HepG2 (cell line): Measurements from ENCODE around the gene PRKAR2A. TPM values are rescaled to one million over a fixed set of nuclear protein-coding genes. Genes with fewer than 3 reads are reported as not detected.

Experiments
- AGO2 ChIP-seq: fragments of 200-400 bp; formaldehyde crosslinking; optimal IDR thresholded peaks from 2 replicates; pipeline ENCODE3; 2017; ENCODE audit warnings: mild to moderate bottlenecking, low read depth, low read length, moderate library complexity
- ASH2L ChIP-seq: fragments of 300-600, 200-600 bp; sonication (generic); IDR thresholded peaks from 2 replicates; pipeline ENCODE4 v1.7.0; 2017; ENCODE audit warnings: low read depth, mild to moderate bottlenecking, moderate library complexity, mixed read lengths, low read length; ENCODE audit not compliant: insufficient read length
- CSRNP2 ChIP-seq: sonication (generic); formaldehyde crosslinking; conservative IDR thresholded peaks from 2 replicates; pipeline ENCODE4 v1.8.0; 2022; ENCODE audit warnings: low read depth, missing genetic modification reagents
- FOXK2 ChIP-seq: fragments of 450-650 bp; IDR thresholded peaks from 2 replicates; pipeline ENCODE4 v1.6.1; 2016
- KDM5B ChIP-seq: sonication (generic); formaldehyde crosslinking; IDR thresholded peaks from 2 replicates; pipeline ENCODE4 v1.4.0; 2020; ENCODE audit warnings: missing genetic modification reagents, mild to moderate bottlenecking, borderline replicate concordance
- NFAT5 ChIP-seq: sonication (generic); formaldehyde crosslinking; IDR thresholded peaks from 2 replicates; pipeline ENCODE4 v1.4.0; 2020; ENCODE audit warnings: missing genetic modification reagents
- PITX1 ChIP-seq: sonication (generic); formaldehyde crosslinking; IDR thresholded peaks from 2 replicates; pipeline ENCODE4 v1.5.1; 2020; ENCODE audit warnings: mild to moderate bottlenecking, missing genetic modification reagents
- PRMT3 ChIP-seq: sonication (generic); formaldehyde crosslinking; IDR thresholded peaks from 2 replicates; pipeline ENCODE4 v1.8.1; 2022; ENCODE audit warnings: low read depth, mild to moderate bottlenecking, moderate library complexity, missing genetic modification reagents, borderline replicate concordance
- SMC3 ChIP-seq: IDR thresholded peaks from 2 replicates; pipeline ENCODE4 v1.6.1; 2011; ENCODE audit warnings: low read length, improper control_type of control experiment
- ZNF329 ChIP-seq: sonication (generic); formaldehyde crosslinking; IDR thresholded peaks from 2 replicates; pipeline ENCODE4 v1.9.0; 2021; ENCODE audit warnings: low read depth, mild to moderate bottlenecking, missing genetic modification reagents
- ZSCAN20 ChIP-seq: sonication (generic); formaldehyde crosslinking; IDR thresholded peaks from 2 replicates; pipeline ENCODE4 v1.4.0; 2020; ENCODE audit warnings: missing genetic modification reagents, mild to moderate bottlenecking, borderline replicate concordance
- polyA plus RNA-seq, 8 experiments: library from polyadenylated mRNA; depleted of rRNA in 3 of 8; stranded (reverse) in 7 of 8; unstranded in 1 of 8; fragments of >200 nt; fragmentation: Illumina TruSeq in 4 of 8; extraction: Trizol in 4 of 8; gene quantifications; 2 replicates each; pipeline versions ENCODE4 v1.2.1 to v1.2.3, GENCODE V29; 2011 to 2016; ENCODE audit warnings: low read depth in 4 of 8, missing spikeins in 1 of 8, mixed read lengths in 1 of 8; ENCODE audit not compliant: insufficient read depth in 1 of 8
- total RNA-seq, 5 experiments: library from RNA; depleted of rRNA; stranded (reverse); fragments of >200 nt; fragmentation: Illumina TruSeq; extraction: Trizol; gene quantifications; 2 replicates each; pipeline ENCODE4 v1.2.3, GENCODE V29; 2016; ENCODE audit warnings: low read depth in 1 of 5
- TF ChIP-seq, protein P1 (sequence below): sonication (generic); formaldehyde crosslinking; IDR thresholded peaks from 2 replicates; pipeline ENCODE4 v1.4.0; 2020; ENCODE audit warnings: mild to moderate bottlenecking, missing genetic modification reagents
- TF ChIP-seq, protein P2 (sequence below): sonication (generic); formaldehyde crosslinking; IDR thresholded peaks from 2 replicates; pipeline ENCODE4 v1.4.0; 2020; ENCODE audit warnings: missing genetic modification reagents, mild to moderate bottlenecking, borderline replicate concordance
- TF ChIP-seq, protein P3 (sequence below): sonication (generic); formaldehyde crosslinking; IDR thresholded peaks from 2 replicates; pipeline ENCODE4 v1.4.0; 2020; ENCODE audit warnings: low read depth, mild to moderate bottlenecking, missing genetic modification reagents
- TF ChIP-seq, protein P4 (sequence below): sonication (generic); formaldehyde crosslinking; IDR thresholded peaks from 2 replicates; pipeline ENCODE4 v1.5.0; 2020; ENCODE audit warnings: mild to moderate bottlenecking, missing genetic modification reagents, moderate library complexity

PRKAR2A gene
- total and polyA plus RNA-seq, 2 of the 13 experiments (the other 11 are each of a cell fraction or from before 2014, with no cell fraction given): 11.8 to 29.2 TPM

GRCh38 chr3:48847504-48848423 is at the start of gene PRKAR2A (continued):
- no peak for TF ChIP-seq NFAT5 (CRISPR knock-in tag)
- TF ChIP-seq, protein P1, sequence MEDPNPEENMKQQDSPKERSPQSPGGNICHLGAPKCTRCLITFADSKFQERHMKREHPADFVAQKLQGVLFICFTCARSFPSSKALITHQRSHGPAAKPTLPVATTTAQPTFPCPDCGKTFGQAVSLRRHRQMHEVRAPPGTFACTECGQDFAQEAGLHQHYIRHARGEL: no peak
- TF ChIP-seq, protein P2, sequence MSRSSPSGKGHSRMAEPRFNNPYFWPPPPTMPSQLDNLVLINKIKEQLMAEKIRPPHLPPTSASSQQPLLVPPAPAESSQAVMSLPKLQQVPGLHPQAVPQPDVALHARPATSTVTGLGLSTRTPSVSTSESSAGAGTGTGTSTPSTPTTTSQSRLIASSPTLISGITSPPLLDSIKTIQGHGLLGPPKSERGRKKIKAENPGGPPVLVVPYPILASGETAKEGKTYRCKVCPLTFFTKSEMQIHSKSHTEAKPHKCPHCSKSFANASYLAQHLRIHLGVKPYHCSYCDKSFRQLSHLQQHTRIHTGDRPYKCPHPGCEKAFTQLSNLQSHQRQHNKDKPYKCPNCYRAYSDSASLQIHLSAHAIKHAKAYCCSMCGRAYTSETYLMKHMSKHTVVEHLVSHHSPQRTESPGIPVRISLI: peak; percentile 55; the same call in 1 of the 2 replicates
- TF ChIP-seq KDM5B: peak; percentile 86; the same call in 1 of the 2 replicates
- TF ChIP-seq PRMT3 (CRISPR knock-in tag): no peak
- TF ChIP-seq, protein P3, sequence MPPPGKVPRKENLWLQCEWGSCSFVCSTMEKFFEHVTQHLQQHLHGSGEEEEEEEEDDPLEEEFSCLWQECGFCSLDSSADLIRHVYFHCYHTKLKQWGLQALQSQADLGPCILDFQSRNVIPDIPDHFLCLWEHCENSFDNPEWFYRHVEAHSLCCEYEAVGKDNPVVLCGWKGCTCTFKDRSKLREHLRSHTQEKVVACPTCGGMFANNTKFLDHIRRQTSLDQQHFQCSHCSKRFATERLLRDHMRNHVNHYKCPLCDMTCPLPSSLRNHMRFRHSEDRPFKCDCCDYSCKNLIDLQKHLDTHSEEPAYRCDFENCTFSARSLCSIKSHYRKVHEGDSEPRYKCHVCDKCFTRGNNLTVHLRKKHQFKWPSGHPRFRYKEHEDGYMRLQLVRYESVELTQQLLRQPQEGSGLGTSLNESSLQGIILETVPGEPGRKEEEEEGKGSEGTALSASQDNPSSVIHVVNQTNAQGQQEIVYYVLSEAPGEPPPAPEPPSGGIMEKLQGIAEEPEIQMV (CRISPR knock-in tag): peak; percentile 84; the same call in 1 of the 2 replicates
- TF ChIP-seq CSRNP2 (CRISPR knock-in tag): no peak
- TF ChIP-seq PITX1 (CRISPR knock-in tag): no peak
- no peak for TF ChIP-seq SMC3
- TF ChIP-seq ZNF329 (CRISPR knock-in tag): 0 out of 2 replicates have a peak, but pooled peaks have one; percentile 58
- TF ChIP-seq FOXK2: no peak
- TF ChIP-seq ZSCAN20 (CRISPR knock-in tag): 0 out of 2 replicates have a peak, but pooled peaks have one; percentile 25
- peak; percentile 62 for TF ChIP-seq AGO2
- TF ChIP-seq, protein P4, sequence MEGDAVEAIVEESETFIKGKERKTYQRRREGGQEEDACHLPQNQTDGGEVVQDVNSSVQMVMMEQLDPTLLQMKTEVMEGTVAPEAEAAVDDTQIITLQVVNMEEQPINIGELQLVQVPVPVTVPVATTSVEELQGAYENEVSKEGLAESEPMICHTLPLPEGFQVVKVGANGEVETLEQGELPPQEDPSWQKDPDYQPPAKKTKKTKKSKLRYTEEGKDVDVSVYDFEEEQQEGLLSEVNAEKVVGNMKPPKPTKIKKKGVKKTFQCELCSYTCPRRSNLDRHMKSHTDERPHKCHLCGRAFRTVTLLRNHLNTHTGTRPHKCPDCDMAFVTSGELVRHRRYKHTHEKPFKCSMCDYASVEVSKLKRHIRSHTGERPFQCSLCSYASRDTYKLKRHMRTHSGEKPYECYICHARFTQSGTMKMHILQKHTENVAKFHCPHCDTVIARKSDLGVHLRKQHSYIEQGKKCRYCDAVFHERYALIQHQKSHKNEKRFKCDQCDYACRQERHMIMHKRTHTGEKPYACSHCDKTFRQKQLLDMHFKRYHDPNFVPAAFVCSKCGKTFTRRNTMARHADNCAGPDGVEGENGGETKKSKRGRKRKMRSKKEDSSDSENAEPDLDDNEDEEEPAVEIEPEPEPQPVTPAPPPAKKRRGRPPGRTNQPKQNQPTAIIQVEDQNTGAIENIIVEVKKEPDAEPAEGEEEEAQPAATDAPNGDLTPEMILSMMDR (CRISPR knock-in tag): no peak; the same call in 1 of the 2 replicates
- TF ChIP-seq ASH2L: peak; percentile 96
